Endodermal cell (in vitro differentiated cells): ENCODE results near the gene BICD1. TPM values are rescaled to one million over a fixed set of nuclear protein-coding genes. Genes with fewer than 3 reads are reported as not detected.

ENCODE experiments used
- DNase-seq: peaks from one replicate; pipeline ENCODE4 v3.0.0-alpha.2; 2017
- H3K27ac ChIP-seq: 2 replicates; pipeline ENCODE4 v1.5.1; 2013; ENCODE audit warnings: mild to moderate bottlenecking, low read depth, low read length, moderate library complexity
- H3K27me3 ChIP-seq: 2 replicates; pipeline ENCODE4 v1.6.1; 2013; ENCODE audit warnings: mild to moderate bottlenecking, low read length, moderate library complexity; ENCODE audit not compliant: insufficient read depth, control insufficient read depth, poor library complexity, severe bottlenecking
- H3K36me3 ChIP-seq: 2 replicates; pipeline ENCODE4 v1.7.0; 2013; ENCODE audit warnings: mild to moderate bottlenecking, low read length, moderate library complexity; ENCODE audit not compliant: control insufficient read depth, insufficient read depth
- H3K4me1 ChIP-seq: one replicate; pipeline ENCODE4 v1.7.0; 2013; ENCODE audit warnings: low read length; ENCODE audit not compliant: control insufficient read depth, insufficient read depth
- H3K4me3 ChIP-seq: 2 replicates; pipeline ENCODE4 v1.5.1; 2013; ENCODE audit warnings: mild to moderate bottlenecking, low read length, moderate library complexity
- H3K9ac ChIP-seq: 2 replicates; pipeline ENCODE4 v1.6.1; 2013; ENCODE audit warnings: mild to moderate bottlenecking, low read length, moderate library complexity; ENCODE audit not compliant: poor library complexity, severe bottlenecking; ENCODE audit errors: extremely low read depth
- H3K9me3 ChIP-seq: 2 replicates; pipeline ENCODE4 v1.6.1; 2013; ENCODE audit warnings: mild to moderate bottlenecking, low read length, moderate library complexity; ENCODE audit not compliant: control insufficient read depth
- H3K27ac Mint-ChIP-seq: 2 replicates; pipeline ENCODE4 v1.8.0; 2020; ENCODE audit warnings: mixed read lengths
- H3K27me3 Mint-ChIP-seq: 2 replicates; pipeline ENCODE4 v1.8.0; 2021; ENCODE audit warnings: mild to moderate bottlenecking, mixed read lengths; ENCODE audit not compliant: insufficient read depth
- H3K36me3 Mint-ChIP-seq: 2 replicates; pipeline ENCODE4 v1.8.0; 2020; ENCODE audit warnings: low read depth, mixed read lengths
- H3K4me1 Mint-ChIP-seq: 2 replicates; pipeline ENCODE4 v1.8.0; 2020; ENCODE audit warnings: mixed read lengths
- H3K4me3 Mint-ChIP-seq: 2 replicates; pipeline ENCODE4 v1.8.0; 2020; ENCODE audit warnings: mild to moderate bottlenecking, moderate library complexity, mixed read lengths
- H3K9me3 Mint-ChIP-seq: 2 replicates; pipeline ENCODE4 v1.8.0; 2020; ENCODE audit warnings: mild to moderate bottlenecking, mixed read lengths
- CTCF ChIP-seq: fragments of 200-600 bp; sonication (generic); conservative IDR thresholded peaks from 2 replicates; pipeline ENCODE4 v1.5.0; 2021; ENCODE audit warnings: antibody characterized with exemption, mild to moderate bottlenecking
- WGBS, 2 experiments: methylation state at CpG; one replicate each; pipeline versions ENCODE4 v1.1.5 to v1.1.7; 2013; ENCODE audit warnings: missing lambda C conversion rate in 2 of 2, mixed read lengths in 1 of 2; ENCODE audit not compliant: insufficient coverage in 1 of 2, insufficient read length in 1 of 2; 5-methylcytosine and 5-hydroxymethylcytosine counted together
- total RNA-seq, 2 donors: library from RNA; stranded (reverse); fragmentation: NEBNext Ultra II Directional in 1 of 2; extraction: Animal tissue kit (Norgen Biotek cat#: 25700) in 1 of 2; gene quantifications; 2 replicates in 1 of 2; 3 replicates in 1 of 2; pipeline ENCODE4 v1.2.1, GENCODE V29; 2021

Gene BICD1
- total RNA-seq, 2 donors from 2014 or later, result 56.0 to 101 TPM

GRCh38 chr12:32357601-32358249, 251.1 kb downstream of the BICD1 start:
- DNase-seq, result no peak
- Histone ChIP-seq H3K4me3 (no peak overlapping the region), H3K9me3 (no peaks in the 10 kb centered on the region), H3K27me3 (no peaks in the 10 kb centered on the region), H3K27ac (no peak overlapping the region), H3K4me1 (no peaks in the 10 kb centered on the region), H3K9ac (no peak overlapping the region), H3K36me3 (no peaks in the 10 kb centered on the region)
- peaks cover 4% of the 10 kb centered on the region for H3K4me1 Mint-ChIP-seq
- no peak overlapping the region for H3K27ac Mint-ChIP-seq
- peaks cover 20% of the 10 kb centered on the region for H3K36me3 Mint-ChIP-seq
- H3K4me3 Mint-ChIP-seq, result no peak overlapping the region
- H3K27me3 Mint-ChIP-seq, result no peaks in the 10 kb centered on the region
- no peak for TF ChIP-seq CTCF
- no peaks in the 10 kb centered on the region for H3K9me3 Mint-ChIP-seq
- WGBS, 2 experiments, result 93 to 96% methylated on average over 7 to 8 of the region's 8 CpGs

DNA sequence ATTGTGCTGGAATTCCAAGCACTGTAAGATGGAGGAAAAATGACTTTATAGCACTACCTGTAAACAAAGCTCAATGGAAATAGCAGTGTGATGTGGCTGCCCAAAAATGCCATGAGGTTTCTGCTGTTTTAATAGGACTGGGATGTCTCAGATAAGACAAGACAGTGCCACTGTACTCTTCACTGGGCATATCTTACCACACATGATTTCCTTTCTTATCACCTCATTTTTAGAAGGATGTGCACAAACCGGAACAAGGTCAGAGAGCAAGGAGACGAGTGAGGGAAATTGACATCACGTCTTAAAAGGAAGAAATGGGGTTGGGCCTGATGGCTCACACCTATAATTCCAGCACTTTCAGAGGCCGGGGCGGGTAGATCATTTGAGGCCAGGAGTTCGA, 254.3 kb downstream of the BICD1 start:
- Mint-ChIP-seq H3K27ac (no peak overlapping the region), H3K9me3 (no peaks in the 10 kb centered on the region), H3K4me3 (no peak overlapping the region), H3K4me1 (peaks cover 22% of the 10 kb centered on the region), H3K27me3 (no peaks in the 10 kb centered on the region), H3K36me3 (peaks cover 20% of the 10 kb centered on the region)
- Histone ChIP-seq H3K27ac (no peak overlapping the region), H3K4me3 (no peak overlapping the region), H3K9ac (no peak overlapping the region), H3K36me3 (no peaks in the 10 kb centered on the region), H3K27me3 (no peaks in the 10 kb centered on the region), H3K4me1 (no peaks in the 10 kb centered on the region), H3K9me3 (no peaks in the 10 kb centered on the region)
- no peak for DNase-seq
- no peak for TF ChIP-seq CTCF
- WGBS, 2 experiments, result 77 to 96% methylated on average over 3 to 6 of the region's 6 CpGs

GRCh38 chr12:32362892-32363291, 256.2 kb downstream of the BICD1 start:
- H3K4me3 Mint-ChIP-seq, result no peak overlapping the region

More at GRCh38 chr12:32362892-32363291, 256.2 kb downstream of the BICD1 start:
- Mint-ChIP-seq H3K36me3 (peaks cover 11% of the 10 kb centered on the region), H3K27me3 (no peaks in the 10 kb centered on the region), H3K4me1 (peaks cover 26% of the 10 kb centered on the region), H3K27ac (no peak overlapping the region), H3K9me3 (no peaks in the 10 kb centered on the region)
- TF ChIP-seq CTCF, result no peak
- DNase-seq, result no peak
- Histone ChIP-seq H3K4me1 (no peaks in the 10 kb centered on the region), H3K27ac (no peak overlapping the region), H3K9me3 (no peaks in the 10 kb centered on the region), H3K27me3 (no peaks in the 10 kb centered on the region), H3K36me3 (no peaks in the 10 kb centered on the region), H3K4me3 (no peak overlapping the region), H3K9ac (no peak overlapping the region)
- 80 to 83% methylated on average over 2 to 3 of the region's 3 CpGs for WGBS, 2 experiments
